DMS53 treated with DMSO at 0.1 percent for 48 hours (cell line): ENCODE measurements around the gene DNAJC13.
"Not testable (repeated sequence)": the region's sequence is repeated elsewhere in the genome, so short reads cannot be mapped to it uniquely, and the experiment has no call there.

Experiments
- DNase-seq: peaks from one replicate; lab custom pipeline; 2025; ENCODE audit not compliant: unreplicated experiment; lab: John Stamatoyannopoulos, UW

Gene DNAJC13, protein sequence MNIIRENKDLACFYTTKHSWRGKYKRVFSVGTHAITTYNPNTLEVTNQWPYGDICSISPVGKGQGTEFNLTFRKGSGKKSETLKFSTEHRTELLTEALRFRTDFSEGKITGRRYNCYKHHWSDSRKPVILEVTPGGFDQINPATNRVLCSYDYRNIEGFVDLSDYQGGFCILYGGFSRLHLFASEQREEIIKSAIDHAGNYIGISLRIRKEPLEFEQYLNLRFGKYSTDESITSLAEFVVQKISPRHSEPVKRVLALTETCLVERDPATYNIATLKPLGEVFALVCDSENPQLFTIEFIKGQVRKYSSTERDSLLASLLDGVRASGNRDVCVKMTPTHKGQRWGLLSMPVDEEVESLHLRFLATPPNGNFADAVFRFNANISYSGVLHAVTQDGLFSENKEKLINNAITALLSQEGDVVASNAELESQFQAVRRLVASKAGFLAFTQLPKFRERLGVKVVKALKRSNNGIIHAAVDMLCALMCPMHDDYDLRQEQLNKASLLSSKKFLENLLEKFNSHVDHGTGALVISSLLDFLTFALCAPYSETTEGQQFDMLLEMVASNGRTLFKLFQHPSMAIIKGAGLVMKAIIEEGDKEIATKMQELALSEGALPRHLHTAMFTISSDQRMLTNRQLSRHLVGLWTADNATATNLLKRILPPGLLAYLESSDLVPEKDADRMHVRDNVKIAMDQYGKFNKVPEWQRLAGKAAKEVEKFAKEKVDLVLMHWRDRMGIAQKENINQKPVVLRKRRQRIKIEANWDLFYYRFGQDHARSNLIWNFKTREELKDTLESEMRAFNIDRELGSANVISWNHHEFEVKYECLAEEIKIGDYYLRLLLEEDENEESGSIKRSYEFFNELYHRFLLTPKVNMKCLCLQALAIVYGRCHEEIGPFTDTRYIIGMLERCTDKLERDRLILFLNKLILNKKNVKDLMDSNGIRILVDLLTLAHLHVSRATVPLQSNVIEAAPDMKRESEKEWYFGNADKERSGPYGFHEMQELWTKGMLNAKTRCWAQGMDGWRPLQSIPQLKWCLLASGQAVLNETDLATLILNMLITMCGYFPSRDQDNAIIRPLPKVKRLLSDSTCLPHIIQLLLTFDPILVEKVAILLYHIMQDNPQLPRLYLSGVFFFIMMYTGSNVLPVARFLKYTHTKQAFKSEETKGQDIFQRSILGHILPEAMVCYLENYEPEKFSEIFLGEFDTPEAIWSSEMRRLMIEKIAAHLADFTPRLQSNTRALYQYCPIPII (N-terminal part only)

DNA sequence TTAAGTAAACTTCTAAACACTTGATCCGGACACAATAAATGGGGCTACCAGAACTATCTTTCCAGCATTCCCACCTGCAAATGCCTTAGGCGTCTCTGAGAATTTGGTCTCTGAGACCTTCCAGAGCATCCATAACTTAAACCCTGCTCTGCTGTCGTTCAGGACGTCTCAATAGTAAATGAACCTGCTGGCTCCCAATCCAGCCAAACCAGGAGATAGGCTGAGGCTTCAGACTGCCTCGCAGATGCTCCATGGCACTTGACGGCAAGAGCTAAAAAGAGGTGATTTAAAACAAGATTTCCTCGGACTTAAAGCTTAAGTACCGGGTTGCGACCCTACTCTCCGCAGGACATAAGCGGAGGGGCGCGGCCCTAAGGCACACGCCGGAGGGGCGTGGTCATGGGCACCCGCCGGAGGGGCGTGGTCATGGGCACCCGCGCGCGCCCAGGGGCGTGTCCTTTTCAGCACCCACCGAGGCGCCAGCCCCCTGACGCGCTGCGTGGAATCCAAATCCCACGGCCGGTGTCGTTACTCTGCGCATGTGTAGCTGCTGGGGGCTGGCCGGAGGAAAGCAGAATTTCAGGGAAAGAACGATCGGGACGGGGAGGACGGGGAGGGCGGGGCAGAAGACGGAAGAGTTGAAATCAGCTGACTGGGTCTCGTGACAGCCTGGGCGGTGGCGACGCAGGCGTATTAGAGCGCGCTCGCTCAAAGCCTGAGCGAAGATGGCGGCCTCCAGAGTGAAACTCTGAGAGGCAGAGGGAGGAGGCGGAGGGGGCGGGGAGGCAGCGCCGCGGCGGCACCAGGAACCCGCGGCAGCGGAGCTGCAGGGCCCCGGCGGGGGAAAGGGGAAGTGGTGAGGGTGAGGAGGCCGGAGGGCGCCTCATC lies at the start of gene DNAJC13:
Gene DNAJC13 (plus strand): TSS at position 696 of the 888 bp plus-strand sequence. CDS start 17,049 bp downstream, outside the sequence.
- peak; percentile 83 for DNase-seq

DNA sequence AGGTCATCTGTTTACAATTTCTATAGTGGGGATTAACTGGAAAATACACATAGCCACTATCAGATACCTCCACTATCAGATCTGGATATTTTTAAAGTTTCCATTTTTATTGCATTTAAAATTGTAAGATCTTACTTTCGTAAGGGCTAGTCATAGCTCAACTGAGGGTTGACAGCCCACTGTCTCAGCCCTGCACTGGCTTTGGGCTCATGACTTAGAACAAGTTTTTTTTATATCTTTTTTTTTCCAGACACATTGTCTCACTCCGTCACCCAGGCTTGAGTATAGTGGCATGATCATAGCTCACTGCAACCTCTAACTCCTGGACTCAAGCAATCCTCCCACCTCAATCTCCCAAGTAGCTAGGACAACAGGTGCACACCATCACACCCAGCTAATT lies 48.8 kb upstream of the DNAJC13 start:
- no peak for DNase-seq

DNA sequence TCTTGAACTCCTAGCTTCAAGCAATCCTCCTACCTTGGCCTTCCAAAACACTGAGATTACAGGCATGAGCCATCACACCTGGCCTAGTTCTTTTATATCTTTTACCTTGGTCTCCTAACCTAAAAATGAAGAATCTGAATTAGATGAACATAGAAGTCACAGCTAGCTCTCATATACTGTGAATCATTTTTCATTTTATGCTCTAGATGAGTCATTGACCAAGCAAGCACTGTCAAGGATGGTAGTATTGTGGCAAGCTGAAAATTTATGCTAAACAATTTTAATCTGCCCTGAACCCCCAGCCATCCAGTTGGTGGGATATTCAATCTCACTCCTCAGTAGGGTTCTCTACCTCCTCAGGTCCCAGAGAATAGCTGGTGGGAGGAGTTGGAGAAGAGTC lies 48.3 kb upstream of the DNAJC13 start:
- no peak for DNase-seq

DNA sequence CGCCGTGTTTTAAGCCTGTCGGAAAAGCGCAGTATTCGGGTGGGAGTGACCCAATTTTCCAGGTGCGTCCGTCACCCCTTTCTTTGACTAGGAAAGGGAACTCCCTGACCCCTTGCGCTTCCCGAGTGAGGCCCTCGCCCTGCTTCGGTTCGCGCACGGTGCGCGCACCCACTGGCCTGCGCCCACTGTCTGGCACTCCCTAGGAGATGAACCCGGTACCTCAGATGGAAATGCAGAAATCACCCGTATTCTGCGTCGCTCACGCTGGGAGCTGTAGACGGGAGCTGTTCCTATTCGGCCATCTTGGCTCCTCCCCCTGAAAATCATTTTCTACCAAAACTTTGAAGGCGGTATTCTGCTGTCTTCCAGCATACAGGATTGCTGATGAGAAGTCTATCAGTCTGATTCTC lies 40.4 kb upstream of the DNAJC13 start:
- not testable (repeated sequence) for DNase-seq

DNA sequence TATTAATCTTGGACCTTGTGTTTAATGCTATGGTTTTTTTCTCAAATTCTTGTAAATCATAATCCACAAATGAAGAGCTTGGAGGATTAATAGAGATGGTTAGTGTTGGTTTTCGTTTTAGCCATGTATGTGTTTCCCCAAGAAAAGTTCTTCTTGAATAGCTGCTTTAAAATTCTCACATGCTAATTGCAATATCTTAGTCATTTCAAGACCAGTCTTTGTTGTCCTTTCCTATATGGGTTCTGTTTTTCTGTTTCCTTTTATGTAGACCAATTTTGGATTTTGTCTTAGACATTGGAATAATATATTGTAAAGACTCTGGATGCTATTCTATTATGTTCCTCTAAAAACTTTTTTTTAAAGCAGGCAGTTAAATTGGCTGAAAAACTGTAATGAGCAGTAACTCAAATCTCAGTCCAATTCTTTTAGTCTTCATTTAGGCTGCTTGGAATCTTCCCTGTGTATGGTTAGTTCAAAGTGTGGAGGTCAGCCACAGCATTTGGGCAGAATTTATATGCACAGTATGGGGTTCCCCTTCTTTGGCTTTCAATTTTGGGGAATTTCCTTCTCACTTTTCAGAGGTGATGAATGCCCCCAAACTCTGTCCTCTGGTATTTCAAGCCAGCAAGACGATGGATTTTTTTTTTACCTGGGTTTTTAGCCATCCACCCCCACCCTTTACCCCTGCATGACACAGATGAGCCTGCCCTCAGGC lies 39.1 kb upstream of the DNAJC13 start:
- DNase-seq = no peak

DNA sequence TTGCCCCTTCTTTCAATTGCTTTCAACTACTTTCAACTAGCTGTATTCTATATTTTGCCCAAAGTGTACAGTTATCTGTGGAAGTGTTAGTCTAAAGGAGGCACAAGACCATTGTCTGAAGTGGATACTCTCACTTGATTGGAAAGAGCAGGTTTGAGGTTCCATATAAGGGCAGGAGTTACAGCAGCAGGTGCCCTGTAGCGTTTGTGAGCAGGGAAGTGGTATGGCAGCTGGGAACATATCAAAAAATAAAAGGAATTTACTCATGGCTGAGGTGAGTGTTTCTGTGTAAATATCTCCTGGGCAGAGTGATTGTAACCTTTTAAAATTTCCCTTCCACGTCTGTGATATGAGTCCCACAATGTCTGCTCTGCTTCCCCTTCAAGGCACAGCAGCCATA lies 38.5 kb upstream of the DNAJC13 start:
- DNase-seq = peak; percentile 69

DNA sequence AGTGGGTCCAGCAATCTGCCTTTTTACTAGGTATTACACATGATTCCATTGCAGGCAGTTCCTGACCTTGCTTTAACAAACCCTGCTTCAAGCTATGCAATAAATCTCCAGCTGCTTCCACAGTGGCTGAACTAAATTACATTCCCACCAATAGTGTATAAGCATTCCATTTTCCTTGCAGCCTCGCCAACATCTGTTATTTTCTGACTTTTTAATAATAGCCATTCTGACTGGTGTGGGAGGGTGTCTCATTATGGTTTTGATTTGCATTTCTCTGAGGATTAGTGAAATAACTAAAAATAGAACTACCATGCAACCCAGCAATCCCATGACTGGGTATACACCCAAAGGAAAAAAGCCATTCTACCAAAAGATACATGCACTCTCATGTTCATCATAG lies 36.4 kb upstream of the DNAJC13 start:
- DNase-seq = no peak

DNA sequence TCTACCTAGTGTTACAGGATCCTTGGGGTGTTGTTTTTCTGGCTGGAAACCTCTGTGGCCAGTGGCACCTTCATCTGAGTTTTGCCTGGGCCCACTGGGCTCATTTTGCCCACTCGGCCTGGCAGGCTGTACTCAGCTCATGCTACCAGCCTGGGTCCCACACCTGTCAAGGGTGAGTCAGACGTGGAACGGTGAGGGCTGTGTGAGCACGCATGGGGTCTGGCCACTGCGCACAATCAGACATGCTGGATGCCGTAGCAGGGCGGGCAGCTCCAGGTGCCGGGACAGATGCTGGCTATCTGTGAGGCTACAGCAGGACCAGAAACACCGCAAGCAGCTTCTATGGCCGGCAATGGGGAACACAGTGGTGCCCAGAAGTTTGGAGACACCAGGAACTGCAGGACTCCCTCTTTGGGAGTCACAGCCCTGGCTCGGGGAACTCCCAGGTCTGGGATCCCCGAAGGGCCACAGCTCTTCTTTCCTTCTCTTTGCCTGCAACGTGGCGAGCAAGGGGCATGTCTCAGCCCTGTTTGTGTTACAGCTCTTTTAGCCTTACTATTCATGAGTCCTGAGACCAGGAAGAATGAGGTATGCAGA lies 35.9 kb upstream of the DNAJC13 start:
- no peak for DNase-seq

DNA sequence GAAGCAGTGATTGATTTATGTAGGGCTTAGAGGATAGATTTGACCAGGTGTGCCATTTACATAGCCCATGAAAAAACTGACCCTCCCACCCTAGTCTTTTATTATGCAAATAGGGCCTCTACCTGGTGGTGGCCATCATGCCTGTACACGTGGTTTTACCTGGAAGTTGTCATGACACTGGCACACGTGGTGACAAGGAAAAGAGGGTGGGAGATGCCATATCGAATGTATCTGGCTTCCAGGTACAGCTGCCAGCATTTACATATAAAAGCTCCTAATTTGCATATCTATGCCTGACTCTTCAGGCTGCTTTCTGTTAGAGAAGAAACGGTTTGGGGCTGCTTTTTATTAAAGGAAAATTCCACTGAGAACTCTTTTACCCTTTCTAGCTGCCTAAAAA lies 35.0 kb upstream of the DNAJC13 start:
- no peak for DNase-seq

DNA sequence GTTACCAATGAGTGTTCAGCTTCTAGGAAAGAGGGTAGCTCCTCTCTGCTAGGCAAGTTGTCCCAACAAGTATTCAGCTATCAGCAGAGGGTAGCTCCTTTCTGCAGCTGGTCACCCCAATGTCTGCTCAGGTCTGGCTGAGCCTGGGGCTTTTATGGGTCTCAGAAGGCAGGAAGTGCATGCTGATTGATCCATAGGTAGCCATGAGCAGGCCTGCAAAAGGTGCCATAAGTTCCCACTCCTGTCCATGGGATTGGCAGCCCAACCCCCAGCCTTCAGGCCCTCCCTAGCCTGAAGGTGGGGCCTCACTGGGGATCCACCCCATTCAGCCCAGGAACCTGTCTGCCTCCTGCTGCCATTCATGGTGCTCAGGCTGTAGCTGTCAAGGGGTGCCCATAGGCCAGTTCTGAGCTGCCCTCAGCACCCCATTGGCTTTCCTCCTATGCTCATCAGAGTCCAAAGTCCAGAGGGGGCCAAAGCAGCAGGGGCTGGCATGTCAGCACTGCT lies 34.6 kb upstream of the DNAJC13 start:
- no peak for DNase-seq

DNA sequence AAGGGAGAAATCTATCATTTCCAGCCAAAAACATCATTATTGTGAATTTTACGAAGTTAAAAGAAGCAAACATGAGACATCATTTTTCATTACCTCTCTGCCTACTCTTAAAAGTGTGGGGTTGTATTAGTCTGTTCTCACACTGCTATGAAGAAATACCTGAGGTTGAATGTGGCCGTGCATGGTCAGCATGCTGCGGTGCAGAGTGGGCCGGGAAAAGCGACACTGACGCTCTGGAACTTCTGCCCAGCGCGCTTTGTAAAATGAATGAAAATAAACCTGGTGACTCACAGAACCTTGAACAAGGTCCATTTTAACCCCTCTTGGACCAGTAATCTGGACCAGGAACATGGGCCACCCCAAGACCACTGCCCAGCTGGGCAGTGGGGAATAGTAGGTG lies 31.0 kb upstream of the DNAJC13 start:
- no peak for DNase-seq

DNA sequence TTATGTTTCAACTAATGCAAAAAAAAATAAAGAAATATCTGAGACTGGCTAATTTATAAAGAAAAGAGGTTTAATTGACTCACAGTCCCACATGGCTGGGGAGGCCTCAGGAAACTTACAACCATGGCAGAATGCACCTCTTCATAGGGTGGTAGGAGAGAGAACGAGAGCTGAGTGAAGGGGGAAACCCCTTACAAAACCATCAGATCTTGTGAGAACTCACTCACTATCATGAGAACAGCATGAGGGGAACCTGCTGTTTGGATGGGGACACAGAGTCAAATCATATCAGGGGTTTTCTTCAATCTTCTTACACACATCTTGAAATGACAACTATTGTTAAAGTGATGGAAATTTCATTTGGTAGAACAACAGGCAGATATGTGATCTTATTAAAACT lies 24.6 kb upstream of the DNAJC13 start:
- not testable (repeated sequence) for DNase-seq

DNA sequence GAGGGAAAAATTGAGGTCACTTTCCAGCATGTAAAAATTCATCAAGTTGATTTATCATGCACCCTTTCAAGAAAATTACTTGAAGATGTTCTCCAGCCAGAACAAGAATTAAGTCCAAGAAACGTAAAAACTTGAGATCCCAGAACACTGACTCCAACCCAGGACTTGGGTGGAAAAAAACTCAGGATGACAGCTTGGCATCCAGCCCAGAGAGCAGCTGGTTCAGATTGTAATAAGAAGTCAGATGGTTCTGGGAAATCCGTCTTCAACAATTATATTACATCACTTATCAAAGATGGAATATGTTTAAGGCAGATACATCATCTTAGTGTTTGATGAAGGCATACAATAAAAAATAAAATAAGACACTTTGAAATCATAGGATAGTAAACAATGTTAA lies 23.0 kb upstream of the DNAJC13 start:
- DNase-seq = no peak

DNA sequence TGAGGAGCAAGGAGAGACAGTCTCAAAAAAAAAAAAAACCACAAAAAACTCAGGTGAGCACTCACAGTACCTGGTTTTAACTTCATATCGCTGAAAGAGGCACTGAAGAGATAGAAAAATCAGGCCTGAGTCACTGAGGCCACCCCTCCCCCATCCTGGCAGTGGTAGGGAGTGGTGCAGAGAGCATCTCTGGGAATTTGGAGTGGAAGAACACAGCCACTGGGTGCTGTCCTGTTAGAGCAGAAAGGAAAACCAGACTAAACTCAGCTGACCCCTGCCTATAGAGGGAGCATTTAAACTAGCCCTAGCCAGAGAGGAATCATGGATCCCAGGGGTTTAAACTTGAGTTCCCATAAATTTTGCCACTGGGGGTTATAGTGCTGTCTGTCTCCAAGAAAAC lies 22.2 kb upstream of the DNAJC13 start:
- no peak for DNase-seq

DNA sequence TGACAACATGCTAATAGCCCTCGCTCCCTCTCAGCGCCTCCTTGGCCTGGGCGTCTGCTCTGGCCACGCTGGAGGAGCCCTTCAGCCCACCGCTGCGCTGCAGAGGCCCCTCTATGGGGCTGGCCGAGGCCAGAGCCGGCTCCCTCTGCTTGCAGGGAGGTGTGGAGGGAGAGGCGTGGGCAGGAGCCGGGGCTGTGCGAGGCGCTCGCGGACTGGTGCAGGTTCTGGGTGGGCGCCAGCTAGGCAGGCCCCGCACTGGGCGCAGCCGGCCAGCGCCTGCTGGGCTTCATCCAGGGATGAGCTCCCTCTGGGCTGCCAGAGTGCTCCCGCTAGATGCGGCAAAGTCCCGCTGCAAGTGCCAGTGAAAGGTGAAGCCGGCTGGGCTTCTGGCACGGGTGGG lies 21.0 kb upstream of the DNAJC13 start:
- DNase-seq = no peak

DNA sequence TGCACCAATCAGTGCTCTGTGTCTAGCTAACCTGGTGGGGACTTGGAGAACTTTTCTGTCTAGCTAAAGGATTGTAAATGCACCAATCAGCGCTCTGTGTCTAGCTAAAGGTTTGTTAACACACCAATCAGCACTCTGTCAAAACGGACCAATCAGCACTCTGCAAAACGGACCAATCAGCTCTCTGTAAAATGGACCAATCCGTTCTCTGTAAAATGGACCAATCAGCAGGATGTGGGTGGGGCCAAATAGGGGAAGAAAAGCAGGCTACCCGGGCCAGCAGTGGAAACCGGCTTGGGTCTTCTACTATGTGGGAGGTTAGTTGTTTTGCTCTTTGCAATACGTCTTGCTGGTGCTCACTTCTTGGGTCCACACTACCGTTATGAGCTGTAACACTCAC lies 20.5 kb upstream of the DNAJC13 start:
- not testable (repeated sequence) for DNase-seq

DNA sequence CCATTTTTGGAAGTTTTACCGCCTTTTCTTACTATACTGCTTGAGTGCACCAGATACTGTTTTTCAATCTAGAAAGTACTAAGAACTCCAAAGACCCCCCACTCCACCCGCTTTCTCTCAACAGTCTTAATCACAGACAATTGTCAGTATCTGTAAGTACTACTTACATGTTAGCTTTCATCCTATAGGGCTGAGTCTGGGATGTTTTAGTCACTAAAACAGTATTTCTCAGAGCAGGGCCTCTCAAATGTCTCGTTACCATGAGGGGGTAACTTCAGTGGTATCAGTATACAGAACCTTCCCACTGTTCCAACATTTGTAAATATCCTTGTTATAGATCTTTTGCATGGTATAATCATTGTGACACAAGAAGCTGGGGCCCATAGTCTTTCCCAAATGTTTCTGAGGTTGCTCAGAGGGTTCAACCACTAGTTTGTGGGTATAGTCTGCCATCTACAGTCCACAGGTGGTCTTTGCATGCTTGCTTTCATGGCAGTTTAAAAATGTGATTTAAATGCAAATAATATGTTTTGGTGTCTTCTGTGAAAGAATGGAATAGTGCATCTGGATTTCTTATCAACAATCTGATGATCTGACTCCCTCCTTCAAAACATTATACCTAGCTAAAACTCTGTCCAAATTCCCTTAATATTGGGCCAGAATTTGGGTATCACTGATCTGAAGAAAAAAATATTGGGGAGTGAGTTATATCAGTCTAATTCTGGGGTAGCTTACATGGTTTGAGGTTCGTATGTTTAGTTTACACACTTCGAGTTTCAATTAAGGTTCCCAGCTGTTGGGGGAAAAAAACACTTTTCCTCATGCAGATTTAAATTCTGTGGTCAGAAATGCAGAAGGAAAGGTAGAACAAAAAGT lies 18.0 kb upstream of the DNAJC13 start:
- peak; percentile 34 for DNase-seq

DNA sequence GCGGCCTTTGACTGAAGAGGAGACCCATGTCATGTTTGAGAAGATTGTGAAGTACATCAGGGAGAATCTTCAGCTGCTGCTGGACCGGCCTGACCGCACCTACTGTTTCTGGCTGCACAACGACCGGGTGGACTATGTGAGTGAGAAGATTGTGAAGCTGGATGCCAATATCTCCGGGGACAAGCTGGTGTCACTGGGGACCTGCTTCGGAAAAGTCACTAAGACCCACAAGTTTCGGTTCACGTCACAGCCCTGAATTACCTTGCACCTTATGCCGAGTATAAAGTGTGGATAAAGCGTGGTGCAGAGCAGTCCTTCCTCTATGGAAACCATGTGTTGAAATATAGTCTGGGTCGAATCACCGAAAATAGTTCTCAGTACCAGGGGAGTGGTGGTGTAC lies 16.0 kb upstream of the DNAJC13 start:
- DNase-seq = no peak
